HG03025 (cell line): ENCODE data around the gene HCK.

Source experiments
- ATAC-seq: cut with Tn5 transposase; IDR thresholded peaks from one replicate; pipeline ENCODE4 v1.9.1; 2021; ENCODE audit warnings: mild to moderate bottlenecking, moderate library complexity; ENCODE audit not compliant: unreplicated experiment, low FRiP score

HCK gene

GRCh38 chr20:32123088-32123487 is 71.0 kb downstream of the HCK start:
- ATAC-seq: no peak

GRCh38 chr20:32124916-32125454 is 72.9 kb downstream of the HCK start:
- no peak for ATAC-seq

- no peak for ATAC-seq
These were observed 73.5 kb downstream of the HCK start for GRCh38 chr20:32125506-32125905.

GRCh38 chr20:32126919-32127318 is 74.9 kb downstream of the HCK start:
- no peak for ATAC-seq

- ATAC-seq: no peak
These were observed 75.3 kb downstream of the HCK start for GRCh38 chr20:32127347-32127746.

- ATAC-seq: no peak
These were observed 76.1 kb downstream of the HCK start for GRCh38 chr20:32128167-32128566.

- ATAC-seq: no peak
These were observed 77.8 kb downstream of the HCK start for GRCh38 chr20:32129863-32130262.

- no peak for ATAC-seq
These were observed 78.3 kb downstream of the HCK start for GRCh38 chr20:32130352-32130751.

- ATAC-seq: no peak
These were observed 78.9 kb downstream of the HCK start for GRCh38 chr20:32130965-32131364.

GRCh38 chr20:32132911-32133549 is 81.0 kb downstream of the HCK start:
- ATAC-seq: peak; percentile 86

GRCh38 chr20:32134026-32134425 is 82.0 kb downstream of the HCK start:
- no peak for ATAC-seq

GRCh38 chr20:32135983-32136515 is 84.0 kb downstream of the HCK start:
- ATAC-seq: no peak

- no peak for ATAC-seq
These were observed 86.9 kb downstream of the HCK start for GRCh38 chr20:32138921-32139320.

- ATAC-seq: no peak
These were observed 87.9 kb downstream of the HCK start for GRCh38 chr20:32139947-32140346.

- ATAC-seq: no peak
These were observed 88.6 kb downstream of the HCK start for GRCh38 chr20:32140603-32141002.

- ATAC-seq: no peak
These were observed 89.5 kb downstream of the HCK start for GRCh38 chr20:32141465-32141980.

- no peak for ATAC-seq
These were observed 90.0 kb downstream of the HCK start for GRCh38 chr20:32142088-32142487.

- no peak for ATAC-seq
These were observed 90.9 kb downstream of the HCK start for GRCh38 chr20:32142991-32143390.

GRCh38 chr20:32144898-32145662 is 93.0 kb downstream of the HCK start:
- ATAC-seq: no peak

GRCh38 chr20:32149566-32150170 is 97.6 kb downstream of the HCK start:
- no peak for ATAC-seq

GRCh38 chr20:32150291-32150848 is 98.3 kb downstream of the HCK start:
- no peak for ATAC-seq
